Ishikawa (cell line): ENCODE measurements around the gene ALDH1A1.

Experiments
- CEBPB ChIP-seq: IDR thresholded peaks from 2 replicates; pipeline ENCODE4 v1.6.1; 2012
- CREB1 ChIP-seq: IDR thresholded peaks from 2 replicates; pipeline ENCODE4 v1.6.1; 2012; ENCODE audit warnings: low read depth
- EGR1 ChIP-seq: IDR thresholded peaks from 2 replicates; pipeline ENCODE4 v1.6.1; 2012
- EP300 ChIP-seq: IDR thresholded peaks from 2 replicates; pipeline ENCODE4 v1.6.1; 2012; ENCODE audit warnings: borderline replicate concordance
- FOXM1 ChIP-seq: IDR thresholded peaks from 2 replicates; pipeline ENCODE4 v1.6.1; 2012; ENCODE audit warnings: low read depth, borderline replicate concordance
- NFIC ChIP-seq: IDR thresholded peaks from 2 replicates; pipeline ENCODE4 v1.6.1; 2012
- RAD21 ChIP-seq: IDR thresholded peaks from 2 replicates; pipeline ENCODE4 v1.6.1; 2012; ENCODE audit warnings: low read depth
- TAF1 ChIP-seq: IDR thresholded peaks from 2 replicates; pipeline ENCODE4 v1.6.1; 2012; ENCODE audit warnings: low read depth, mild to moderate bottlenecking
- TCF12 ChIP-seq: IDR thresholded peaks from 2 replicates; pipeline ENCODE4 v1.6.1; 2012; ENCODE audit warnings: low read depth
- TEAD4 ChIP-seq: IDR thresholded peaks from 2 replicates; pipeline ENCODE4 v1.6.1; 2012
- YY1 ChIP-seq: IDR thresholded peaks from 2 replicates; pipeline ENCODE4 v1.6.1; 2012; ENCODE audit warnings: low read depth
- ZBTB7A ChIP-seq: IDR thresholded peaks from 2 replicates; pipeline ENCODE4 v1.6.1; 2012; ENCODE audit warnings: low read depth
- TF ChIP-seq, protein P1 (sequence below): IDR thresholded peaks from 2 replicates; pipeline ENCODE4 v1.6.1; 2012
- TF ChIP-seq, protein P2 (sequence below): IDR thresholded peaks from 2 replicates; pipeline ENCODE4 v1.6.1; 2012
- TF ChIP-seq, protein P3 (sequence below): IDR thresholded peaks from 2 replicates; pipeline ENCODE4 v1.6.1; 2012; ENCODE audit warnings: low read depth, mild to moderate bottlenecking

The ALDH1A1 gene

GRCh38 chr9:72911816-72912215 is 41.0 kb downstream of the ALDH1A1 start:
- TF ChIP-seq EP300 (no peak), TAF1 (no peak), NFIC (no peak), EGR1 (no peak)

DNA sequence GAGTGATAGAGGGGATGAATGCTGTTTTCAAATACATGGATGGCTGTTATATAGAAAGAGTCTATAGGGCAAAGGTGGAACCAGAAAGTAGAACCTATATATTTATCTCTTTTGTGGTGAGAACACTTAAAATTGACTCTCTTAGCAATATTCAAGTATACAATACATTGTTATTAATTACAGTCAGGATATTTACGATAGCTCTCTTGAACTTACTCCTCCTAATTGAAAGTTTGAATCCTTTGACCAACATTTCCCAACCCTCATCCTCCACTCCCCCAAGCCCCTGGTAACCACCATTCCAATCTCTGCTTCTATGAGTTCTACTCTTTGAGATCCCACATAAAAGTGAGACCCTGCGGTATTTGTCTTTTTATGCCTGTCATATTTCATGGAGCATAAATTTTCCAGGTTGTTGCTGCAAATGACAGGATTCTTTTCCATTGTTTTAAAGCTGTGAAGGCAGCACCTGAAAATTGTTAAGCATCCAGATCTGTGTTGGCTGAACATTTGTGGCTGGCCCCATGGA is 41.5 kb downstream of the ALDH1A1 start:
- TF ChIP-seq, protein P1, sequence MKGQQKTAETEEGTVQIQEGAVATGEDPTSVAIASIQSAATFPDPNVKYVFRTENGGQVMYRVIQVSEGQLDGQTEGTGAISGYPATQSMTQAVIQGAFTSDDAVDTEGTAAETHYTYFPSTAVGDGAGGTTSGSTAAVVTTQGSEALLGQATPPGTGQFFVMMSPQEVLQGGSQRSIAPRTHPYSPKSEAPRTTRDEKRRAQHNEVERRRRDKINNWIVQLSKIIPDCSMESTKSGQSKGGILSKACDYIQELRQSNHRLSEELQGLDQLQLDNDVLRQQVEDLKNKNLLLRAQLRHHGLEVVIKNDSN: no peak

- TF ChIP-seq EP300: no peak
- TF ChIP-seq YY1: no peak
- no peak for TF ChIP-seq TEAD4
- TF ChIP-seq CREB1: no peak
- no peak for TF ChIP-seq ZBTB7A
- TF ChIP-seq RAD21: no peak
- TF ChIP-seq, protein P1: no peak
- TF ChIP-seq TCF12: no peak
- no peak for TF ChIP-seq EGR1
- TF ChIP-seq FOXM1: no peak
- TF ChIP-seq, protein P2, sequence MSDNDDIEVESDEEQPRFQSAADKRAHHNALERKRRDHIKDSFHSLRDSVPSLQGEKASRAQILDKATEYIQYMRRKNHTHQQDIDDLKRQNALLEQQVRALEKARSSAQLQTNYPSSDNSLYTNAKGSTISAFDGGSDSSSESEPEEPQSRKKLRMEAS: no peak
- TF ChIP-seq TAF1: no peak
- no peak for TF ChIP-seq NFIC
- TF ChIP-seq, protein P3, sequence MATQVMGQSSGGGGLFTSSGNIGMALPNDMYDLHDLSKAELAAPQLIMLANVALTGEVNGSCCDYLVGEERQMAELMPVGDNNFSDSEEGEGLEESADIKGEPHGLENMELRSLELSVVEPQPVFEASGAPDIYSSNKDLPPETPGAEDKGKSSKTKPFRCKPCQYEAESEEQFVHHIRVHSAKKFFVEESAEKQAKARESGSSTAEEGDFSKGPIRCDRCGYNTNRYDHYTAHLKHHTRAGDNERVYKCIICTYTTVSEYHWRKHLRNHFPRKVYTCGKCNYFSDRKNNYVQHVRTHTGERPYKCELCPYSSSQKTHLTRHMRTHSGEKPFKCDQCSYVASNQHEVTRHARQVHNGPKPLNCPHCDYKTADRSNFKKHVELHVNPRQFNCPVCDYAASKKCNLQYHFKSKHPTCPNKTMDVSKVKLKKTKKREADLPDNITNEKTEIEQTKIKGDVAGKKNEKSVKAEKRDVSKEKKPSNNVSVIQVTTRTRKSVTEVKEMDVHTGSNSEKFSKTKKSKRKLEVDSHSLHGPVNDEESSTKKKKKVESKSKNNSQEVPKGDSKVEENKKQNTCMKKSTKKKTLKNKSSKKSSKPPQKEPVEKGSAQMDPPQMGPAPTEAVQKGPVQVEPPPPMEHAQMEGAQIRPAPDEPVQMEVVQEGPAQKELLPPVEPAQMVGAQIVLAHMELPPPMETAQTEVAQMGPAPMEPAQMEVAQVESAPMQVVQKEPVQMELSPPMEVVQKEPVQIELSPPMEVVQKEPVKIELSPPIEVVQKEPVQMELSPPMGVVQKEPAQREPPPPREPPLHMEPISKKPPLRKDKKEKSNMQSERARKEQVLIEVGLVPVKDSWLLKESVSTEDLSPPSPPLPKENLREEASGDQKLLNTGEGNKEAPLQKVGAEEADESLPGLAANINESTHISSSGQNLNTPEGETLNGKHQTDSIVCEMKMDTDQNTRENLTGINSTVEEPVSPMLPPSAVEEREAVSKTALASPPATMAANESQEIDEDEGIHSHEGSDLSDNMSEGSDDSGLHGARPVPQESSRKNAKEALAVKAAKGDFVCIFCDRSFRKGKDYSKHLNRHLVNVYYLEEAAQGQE: no peak
- TF ChIP-seq CEBPB: no peak
Observed at GRCh38 chr9:72909428-72909827, 43.4 kb downstream of the ALDH1A1 start.

DNA sequence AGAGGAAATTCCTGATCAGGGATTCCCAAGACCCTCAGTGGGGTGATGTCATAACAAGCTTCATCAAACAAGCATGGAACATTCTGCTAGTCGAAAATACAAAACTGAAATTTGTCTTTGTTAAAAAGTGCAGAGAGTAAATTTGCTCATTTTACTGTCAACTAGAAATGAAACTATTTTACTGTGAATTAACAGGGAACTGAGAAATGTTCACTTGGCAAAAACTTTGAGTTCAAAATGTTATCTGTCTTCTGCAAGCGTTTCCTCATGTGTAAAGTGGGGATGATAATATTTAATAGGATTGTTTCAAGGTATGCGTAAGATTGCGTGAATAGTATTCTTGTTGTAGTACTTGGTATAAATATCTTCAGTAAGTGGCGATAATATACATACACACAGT is 45.4 kb downstream of the ALDH1A1 start:
- TF ChIP-seq TCF12 (no peak), CREB1 (no peak), FOXM1 (no peak), NFIC (no peak), TEAD4 (no peak), EGR1 (no peak), EP300 (no peak), YY1 (no peak), RAD21 (no peak), ZBTB7A (no peak), TAF1 (no peak), CEBPB (no peak)
- TF ChIP-seq, protein P2: no peak
- TF ChIP-seq, protein P3: no peak
- TF ChIP-seq, protein P1: no peak

DNA sequence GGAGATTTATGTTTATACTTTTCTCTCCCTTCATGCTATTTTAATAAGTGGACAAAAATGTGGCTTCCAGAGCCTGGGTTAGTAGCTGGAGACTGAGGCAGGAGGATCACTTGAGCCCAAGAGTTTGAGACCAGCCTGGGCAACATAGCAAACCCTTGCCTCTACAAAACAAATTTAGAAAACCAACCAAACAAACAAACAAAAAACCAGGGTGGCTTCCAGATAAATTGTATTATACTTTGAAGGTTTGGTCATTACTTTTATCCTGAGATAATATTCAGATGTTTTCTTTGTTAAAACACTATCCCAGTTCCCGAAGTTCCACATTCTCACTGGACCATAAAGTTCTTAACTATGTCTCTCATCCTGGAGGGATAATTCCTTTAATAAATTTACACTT is 46.0 kb downstream of the ALDH1A1 start:
- TF ChIP-seq FOXM1 (no peak), RAD21 (no peak), TAF1 (no peak), CEBPB (no peak), ZBTB7A (no peak), TEAD4 (no peak)
